ENCODE data around the gene HTATSF1. TPM values are rescaled to one million over a fixed set of nuclear protein-coding genes. Genes with fewer than 3 reads are reported as not detected.

HTATSF1 gene
- total RNA-seq, 1 experiment from 2014 or later: 39.7 TPM

DNA sequence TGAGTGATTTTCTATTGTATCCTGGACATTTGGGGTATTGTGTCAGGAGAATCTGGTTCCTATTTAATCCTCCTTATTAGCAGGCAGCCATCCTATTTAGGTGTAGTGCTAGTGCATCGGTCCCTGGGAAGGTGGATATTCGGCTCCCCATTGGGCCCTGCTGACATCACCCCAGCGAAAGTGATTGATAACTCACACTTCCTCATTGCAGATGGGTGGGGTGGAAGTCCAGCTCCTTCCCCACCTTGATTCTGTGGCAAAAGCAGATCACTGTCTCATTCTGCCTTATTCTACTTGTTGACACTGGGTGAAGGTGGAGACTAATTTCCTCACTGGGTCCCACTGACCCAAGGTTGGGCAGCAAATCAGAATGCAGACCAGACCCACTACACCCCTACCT lies 32.8 kb upstream of the HTATSF1 start (continued):
- TF ChIP-seq, protein P1, sequence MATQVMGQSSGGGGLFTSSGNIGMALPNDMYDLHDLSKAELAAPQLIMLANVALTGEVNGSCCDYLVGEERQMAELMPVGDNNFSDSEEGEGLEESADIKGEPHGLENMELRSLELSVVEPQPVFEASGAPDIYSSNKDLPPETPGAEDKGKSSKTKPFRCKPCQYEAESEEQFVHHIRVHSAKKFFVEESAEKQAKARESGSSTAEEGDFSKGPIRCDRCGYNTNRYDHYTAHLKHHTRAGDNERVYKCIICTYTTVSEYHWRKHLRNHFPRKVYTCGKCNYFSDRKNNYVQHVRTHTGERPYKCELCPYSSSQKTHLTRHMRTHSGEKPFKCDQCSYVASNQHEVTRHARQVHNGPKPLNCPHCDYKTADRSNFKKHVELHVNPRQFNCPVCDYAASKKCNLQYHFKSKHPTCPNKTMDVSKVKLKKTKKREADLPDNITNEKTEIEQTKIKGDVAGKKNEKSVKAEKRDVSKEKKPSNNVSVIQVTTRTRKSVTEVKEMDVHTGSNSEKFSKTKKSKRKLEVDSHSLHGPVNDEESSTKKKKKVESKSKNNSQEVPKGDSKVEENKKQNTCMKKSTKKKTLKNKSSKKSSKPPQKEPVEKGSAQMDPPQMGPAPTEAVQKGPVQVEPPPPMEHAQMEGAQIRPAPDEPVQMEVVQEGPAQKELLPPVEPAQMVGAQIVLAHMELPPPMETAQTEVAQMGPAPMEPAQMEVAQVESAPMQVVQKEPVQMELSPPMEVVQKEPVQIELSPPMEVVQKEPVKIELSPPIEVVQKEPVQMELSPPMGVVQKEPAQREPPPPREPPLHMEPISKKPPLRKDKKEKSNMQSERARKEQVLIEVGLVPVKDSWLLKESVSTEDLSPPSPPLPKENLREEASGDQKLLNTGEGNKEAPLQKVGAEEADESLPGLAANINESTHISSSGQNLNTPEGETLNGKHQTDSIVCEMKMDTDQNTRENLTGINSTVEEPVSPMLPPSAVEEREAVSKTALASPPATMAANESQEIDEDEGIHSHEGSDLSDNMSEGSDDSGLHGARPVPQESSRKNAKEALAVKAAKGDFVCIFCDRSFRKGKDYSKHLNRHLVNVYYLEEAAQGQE (IDR thresholded peaks at IDR 0.05; ENCODE audit: low read depth): no peak
- TF ChIP-seq SRF (IDR thresholded peaks at IDR 0.05; ENCODE audit: low read depth) (no peak), YY1 (IDR thresholded peaks at IDR 0.05; ENCODE audit: extremely low read depth, insufficient replicate concordance, low read depth, low read length) (no peak), RAD21 (IDR thresholded peaks at IDR 0.05; ENCODE audit: low read depth) (no peak), TCF7L2 (IDR thresholded peaks at IDR 0.05; ENCODE audit: borderline replicate concordance, extremely low read depth, insufficient read depth, insufficient read length) (no peak), ZFX (IDR thresholded peaks at IDR 0.05) (no peak), EZH2 (IDR thresholded peaks at IDR 0.05) (no peak)
- TF ChIP-seq, protein P2, sequence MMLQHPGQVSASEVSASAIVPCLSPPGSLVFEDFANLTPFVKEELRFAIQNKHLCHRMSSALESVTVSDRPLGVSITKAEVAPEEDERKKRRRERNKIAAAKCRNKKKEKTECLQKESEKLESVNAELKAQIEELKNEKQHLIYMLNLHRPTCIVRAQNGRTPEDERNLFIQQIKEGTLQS (IDR thresholded peaks at IDR 0.05): no peak
- TF ChIP-seq, protein P3, sequence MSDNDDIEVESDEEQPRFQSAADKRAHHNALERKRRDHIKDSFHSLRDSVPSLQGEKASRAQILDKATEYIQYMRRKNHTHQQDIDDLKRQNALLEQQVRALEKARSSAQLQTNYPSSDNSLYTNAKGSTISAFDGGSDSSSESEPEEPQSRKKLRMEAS (IDR thresholded peaks at IDR 0.05): no peak

DNA sequence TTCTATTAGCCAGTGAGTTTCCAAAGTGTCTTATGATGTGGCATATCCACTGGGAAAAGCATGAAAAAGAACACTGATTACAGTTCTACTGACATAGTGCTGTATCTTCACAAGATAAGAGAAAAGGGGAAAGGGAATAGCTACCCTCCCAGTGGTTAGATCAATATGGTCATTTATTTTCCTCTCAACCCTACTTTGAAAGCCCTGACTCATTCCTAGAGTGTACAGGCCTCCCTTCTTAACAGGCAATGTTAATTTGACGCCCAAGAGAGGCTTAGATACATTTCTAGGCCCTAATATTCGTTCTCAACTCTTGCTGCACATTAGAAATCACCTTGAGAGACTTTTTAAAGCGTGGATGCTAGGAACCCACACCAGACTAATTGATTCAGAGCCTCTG lies 30.1 kb upstream of the HTATSF1 start:
- Histone ChIP-seq H3K4me2 (ENCODE audit: low read length) (no peak overlapping the region), H3K4me3 (replicated peaks in 1 of 2; ENCODE audit: low read depth in 1 of 2, low read length in 2 of 2) (no peak overlapping the region), H3K79me2 (ENCODE audit: insufficient read depth, low read length) (no peaks in the 10 kb centered on the region), H2AFZ (ENCODE audit: low read depth, low read length, poor library complexity, severe bottlenecking) (no peak overlapping the region), H4K20me1 (ENCODE audit: insufficient read depth) (no peaks in the 10 kb centered on the region), H3K9me2 (ENCODE audit: insufficient read depth) (no peaks in the 10 kb centered on the region), H3K27ac (ENCODE audit: low read depth, low read length) (no peak overlapping the region), H3K9ac (ENCODE audit: low read length) (no peak overlapping the region), H3K4me1 (ENCODE audit: control insufficient read depth in 1 of 2, insufficient read depth in 2 of 2, low read length in 2 of 2) (no peaks in the 10 kb centered on the region; a peak in 1 of 4 replicates), H3K9me3 (ENCODE audit: control insufficient read depth in 1 of 2, insufficient read depth in 1 of 2, low read depth in 1 of 2, low read length in 2 of 2) (no peaks in the 10 kb centered on the region), H3K36me3 (ENCODE audit: control insufficient read depth in 1 of 2, insufficient read depth in 2 of 2, low read length in 2 of 2) (no peaks in the 10 kb centered on the region), H3K27me3 (ENCODE audit: insufficient read depth, low read length) (no peaks in the 10 kb centered on the region)
- TF ChIP-seq SP1 (IDR thresholded peaks at IDR 0.05; ENCODE audit: low read depth) (no peak), EGR1 (IDR thresholded peaks at IDR 0.05; ENCODE audit: low read depth) (no peak), YY1 (IDR thresholded peaks at IDR 0.05; ENCODE audit: extremely low read depth, insufficient replicate concordance, low read depth, low read length) (no peak), CBX3 (IDR thresholded peaks at IDR 0.05; ENCODE audit: low read depth) (no peak), POLR2A (IDR thresholded peaks at IDR 0.05; ENCODE audit: borderline replicate concordance, extremely low read depth, insufficient read depth, insufficient read length) (no peak), POLR2AphosphoS5 (IDR thresholded peaks at IDR 0.05; ENCODE audit: low read depth, low read length) (no peak), ZFX (IDR thresholded peaks at IDR 0.05) (no peak), SRF (IDR thresholded peaks at IDR 0.05; ENCODE audit: low read depth) (no peak), ELF1 (IDR thresholded peaks at IDR 0.05; ENCODE audit: borderline replicate concordance, low read depth) (no peak), ZNF274 (IDR thresholded peaks at IDR 0.05; ENCODE audit: low read depth, low read length) (no peak), SIN3A (IDR thresholded peaks at IDR 0.05; ENCODE audit: low read depth) (no peak), EZH2phosphoT487 (IDR thresholded peaks at IDR 0.05; ENCODE audit: borderline replicate concordance) (no peak), CEBPB (IDR thresholded peaks at IDR 0.05; ENCODE audit: low read depth) (no peak), RAD21 (IDR thresholded peaks at IDR 0.05; ENCODE audit: low read depth) (no peak)
- TF ChIP-seq, protein P4, sequence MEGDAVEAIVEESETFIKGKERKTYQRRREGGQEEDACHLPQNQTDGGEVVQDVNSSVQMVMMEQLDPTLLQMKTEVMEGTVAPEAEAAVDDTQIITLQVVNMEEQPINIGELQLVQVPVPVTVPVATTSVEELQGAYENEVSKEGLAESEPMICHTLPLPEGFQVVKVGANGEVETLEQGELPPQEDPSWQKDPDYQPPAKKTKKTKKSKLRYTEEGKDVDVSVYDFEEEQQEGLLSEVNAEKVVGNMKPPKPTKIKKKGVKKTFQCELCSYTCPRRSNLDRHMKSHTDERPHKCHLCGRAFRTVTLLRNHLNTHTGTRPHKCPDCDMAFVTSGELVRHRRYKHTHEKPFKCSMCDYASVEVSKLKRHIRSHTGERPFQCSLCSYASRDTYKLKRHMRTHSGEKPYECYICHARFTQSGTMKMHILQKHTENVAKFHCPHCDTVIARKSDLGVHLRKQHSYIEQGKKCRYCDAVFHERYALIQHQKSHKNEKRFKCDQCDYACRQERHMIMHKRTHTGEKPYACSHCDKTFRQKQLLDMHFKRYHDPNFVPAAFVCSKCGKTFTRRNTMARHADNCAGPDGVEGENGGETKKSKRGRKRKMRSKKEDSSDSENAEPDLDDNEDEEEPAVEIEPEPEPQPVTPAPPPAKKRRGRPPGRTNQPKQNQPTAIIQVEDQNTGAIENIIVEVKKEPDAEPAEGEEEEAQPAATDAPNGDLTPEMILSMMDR (IDR thresholded peaks at IDR 0.05 in 2 of 3, conservative IDR thresholded peaks at IDR 0.05 in 1 of 3; ENCODE audit: borderline replicate concordance in 1 of 3, insufficient read depth in 1 of 3, low read depth in 2 of 3, low read length in 2 of 3): no peak
- POLR2A ChIA-PET: no interaction called here
- ATAC-seq: no peak
- DNase-seq (ENCODE audit: low read depth, low spot score): no peak
- intact Hi-C loops (cut with micrococcal nuclease): no loop called here
- CTCF ChIA-PET: no interaction called here
- RAD21 ChIA-PET (ENCODE audit: low non-redundant PET in 1 of 2, low total read pairs in 2 of 2, uncharacterized antibody in 2 of 2, unreplicated experiment in 2 of 2): no interaction called here
- no TSS peak for BruUV-seq (replicated peaks)
